EH (cell line): ENCODE data around the gene SMTNL1.

Experiments used
- DNase-seq: peaks from one replicate; pipeline ENCODE4 v3.0.0-alpha.2; 2015; ENCODE audit warnings: low read depth

The SMTNL1 gene

DNA sequence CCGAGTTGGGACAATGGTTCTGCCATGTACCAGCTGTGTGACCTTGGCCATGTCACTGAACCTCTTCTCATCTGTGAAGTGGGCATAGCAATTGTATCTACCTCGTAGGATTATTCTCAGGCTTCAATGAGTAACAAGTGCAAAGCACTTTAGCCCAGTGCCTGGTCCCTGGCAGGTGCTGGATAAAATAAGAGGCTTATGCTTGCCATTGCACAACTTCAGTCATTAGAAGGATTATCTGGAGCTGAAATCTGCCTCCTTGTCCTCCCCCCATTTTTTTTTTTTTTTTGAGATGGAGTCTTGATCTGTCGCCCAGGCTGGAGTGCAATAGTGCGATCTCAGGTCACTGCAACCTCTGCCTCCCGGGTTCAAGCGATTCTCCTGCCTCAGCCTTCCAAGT, 7.2 kb downstream of the SMTNL1 start:
- DNase-seq, result no peak

DNA sequence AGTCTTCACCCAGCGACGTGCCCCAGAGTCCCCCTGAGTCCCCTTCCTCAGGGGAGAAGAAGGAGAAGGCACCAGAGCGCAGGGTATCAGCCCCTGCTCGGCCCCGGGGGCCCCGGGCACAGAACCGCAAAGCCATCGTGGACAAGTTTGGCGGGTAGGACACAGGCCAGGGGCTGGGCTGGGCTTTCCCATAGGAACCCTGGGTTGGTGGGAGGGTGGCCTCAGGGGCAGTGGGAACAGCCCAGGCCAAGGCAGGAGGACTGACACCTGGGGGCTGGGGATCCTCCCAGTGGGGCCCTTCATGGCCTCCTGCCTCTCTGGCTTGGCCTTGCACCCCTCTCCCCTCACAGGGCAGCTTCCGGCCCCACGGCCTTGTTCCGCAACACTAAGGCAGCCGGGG, 8.5 kb downstream of the SMTNL1 start:
- DNase-seq, result no peak

DNA sequence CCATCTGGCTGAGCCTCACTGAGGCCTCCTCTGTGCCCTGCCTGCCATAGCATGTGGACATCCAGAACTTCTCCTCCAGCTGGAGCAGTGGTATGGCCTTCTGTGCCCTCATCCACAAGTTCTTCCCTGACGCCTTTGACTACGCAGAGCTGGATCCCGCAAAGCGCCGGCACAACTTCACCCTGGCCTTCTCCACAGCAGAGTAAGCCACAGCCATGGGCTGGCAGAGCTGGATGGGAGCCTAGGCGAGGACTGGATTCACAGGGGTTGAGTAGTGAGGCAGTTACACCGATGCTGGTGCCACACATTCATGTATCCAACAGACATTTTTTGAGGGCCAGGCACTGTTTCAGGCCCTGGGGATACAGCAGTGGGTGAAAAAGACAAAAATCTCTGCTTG, 9.1 kb downstream of the SMTNL1 start:
- no peak for DNase-seq

GRCh38 chr11:57546869-57547475, 9.6 kb downstream of the SMTNL1 start:
- peak; percentile 65 for DNase-seq

DNA sequence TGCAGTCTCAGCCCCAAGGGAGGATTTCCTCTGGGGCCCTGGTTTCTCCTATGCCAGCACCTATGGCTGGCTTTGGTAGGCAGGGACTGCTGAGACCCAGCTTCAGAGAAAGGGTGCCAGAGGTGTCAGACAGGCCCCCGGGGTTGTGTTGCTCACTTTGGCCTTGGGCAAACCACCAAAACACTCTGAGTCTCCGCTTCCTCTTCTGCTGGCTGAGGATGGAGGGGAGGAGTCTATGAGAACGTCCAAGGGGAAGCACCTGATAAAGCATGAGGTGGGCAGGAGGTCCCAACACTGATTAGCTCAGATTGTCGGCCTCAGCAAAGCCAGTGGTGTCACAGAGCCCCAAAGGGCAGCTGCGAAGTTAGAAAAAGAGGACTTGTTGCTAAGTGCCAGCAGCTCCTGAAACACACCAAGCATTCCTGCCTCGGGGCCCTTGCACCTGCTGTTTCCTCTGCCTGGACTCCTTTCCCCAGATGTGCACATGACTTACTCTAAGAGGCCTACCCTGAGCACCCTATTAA, 10.5 kb downstream of the SMTNL1 start:
- DNase-seq, result no peak

- no peak for DNase-seq
These were observed 12.6 kb downstream of the SMTNL1 start for GRCh38 chr11:57549983-57550382.

DNA sequence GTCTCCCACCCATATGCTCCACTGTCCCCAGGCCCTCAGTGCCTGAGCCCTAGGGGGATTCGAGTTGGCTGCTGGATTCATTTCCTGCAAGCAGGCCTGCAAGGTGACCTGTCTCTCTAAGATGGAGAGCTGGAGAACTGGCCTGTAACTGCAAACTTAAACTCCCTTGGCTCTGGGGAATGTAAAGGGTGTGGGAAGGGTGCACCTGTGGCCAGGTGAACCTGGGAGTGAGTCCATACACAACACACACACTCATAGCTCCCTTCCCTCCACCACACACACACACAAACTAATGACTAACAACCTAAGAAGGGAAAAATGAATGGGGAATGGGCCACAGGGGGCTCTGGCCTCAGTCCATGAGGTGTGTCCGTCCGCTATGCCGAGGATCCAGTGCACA, 14.5 kb downstream of the SMTNL1 start:
- no peak for DNase-seq

DNA sequence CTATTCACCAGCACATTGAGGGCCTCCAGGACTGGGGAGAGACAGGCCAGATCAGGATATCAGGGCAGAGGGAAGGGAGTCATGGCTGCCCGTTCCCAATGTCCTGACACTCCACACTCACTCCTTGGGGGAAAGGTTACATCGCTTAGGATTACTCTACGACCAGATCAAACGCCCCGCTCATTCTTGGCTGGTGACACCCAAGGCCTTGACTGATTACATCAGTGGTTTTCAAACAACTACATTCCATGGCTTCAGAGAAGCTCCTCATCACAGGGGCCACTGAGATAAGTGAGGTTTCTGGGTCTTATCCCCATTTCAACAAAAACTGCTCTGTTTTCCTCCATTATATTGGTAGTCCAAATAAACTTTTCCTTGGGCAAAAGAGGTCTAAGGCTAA, 15.1 kb downstream of the SMTNL1 start:
- no peak for DNase-seq

DNA sequence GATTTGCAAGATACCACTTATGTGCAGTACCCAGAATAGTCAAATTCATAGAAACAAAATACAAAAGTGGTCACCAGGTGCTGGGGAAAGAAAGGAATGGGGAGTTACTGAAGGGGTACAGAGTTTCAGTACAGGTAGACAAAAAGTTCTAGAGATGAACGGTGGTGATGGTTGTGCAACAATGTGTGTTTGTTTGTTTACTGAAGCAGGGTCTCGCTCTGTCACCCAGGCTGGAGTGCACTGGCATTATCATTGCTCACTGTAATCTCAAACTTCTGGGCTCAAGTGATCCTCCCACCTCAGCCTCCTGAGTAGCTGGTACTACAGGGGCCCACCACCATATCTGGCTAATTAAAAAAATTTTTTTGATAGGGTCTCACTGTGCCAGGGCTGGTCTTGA, 18.0 kb downstream of the SMTNL1 start:
- DNase-seq, result no peak

- no peak for DNase-seq
These were observed 18.6 kb downstream of the SMTNL1 start for GRCh38 chr11:57556041-57556440.

- no peak for DNase-seq
These were observed 22.8 kb downstream of the SMTNL1 start for GRCh38 chr11:57560146-57560545.

GRCh38 chr11:57562596-57562995, 25.2 kb downstream of the SMTNL1 start:
- no peak for DNase-seq

DNA sequence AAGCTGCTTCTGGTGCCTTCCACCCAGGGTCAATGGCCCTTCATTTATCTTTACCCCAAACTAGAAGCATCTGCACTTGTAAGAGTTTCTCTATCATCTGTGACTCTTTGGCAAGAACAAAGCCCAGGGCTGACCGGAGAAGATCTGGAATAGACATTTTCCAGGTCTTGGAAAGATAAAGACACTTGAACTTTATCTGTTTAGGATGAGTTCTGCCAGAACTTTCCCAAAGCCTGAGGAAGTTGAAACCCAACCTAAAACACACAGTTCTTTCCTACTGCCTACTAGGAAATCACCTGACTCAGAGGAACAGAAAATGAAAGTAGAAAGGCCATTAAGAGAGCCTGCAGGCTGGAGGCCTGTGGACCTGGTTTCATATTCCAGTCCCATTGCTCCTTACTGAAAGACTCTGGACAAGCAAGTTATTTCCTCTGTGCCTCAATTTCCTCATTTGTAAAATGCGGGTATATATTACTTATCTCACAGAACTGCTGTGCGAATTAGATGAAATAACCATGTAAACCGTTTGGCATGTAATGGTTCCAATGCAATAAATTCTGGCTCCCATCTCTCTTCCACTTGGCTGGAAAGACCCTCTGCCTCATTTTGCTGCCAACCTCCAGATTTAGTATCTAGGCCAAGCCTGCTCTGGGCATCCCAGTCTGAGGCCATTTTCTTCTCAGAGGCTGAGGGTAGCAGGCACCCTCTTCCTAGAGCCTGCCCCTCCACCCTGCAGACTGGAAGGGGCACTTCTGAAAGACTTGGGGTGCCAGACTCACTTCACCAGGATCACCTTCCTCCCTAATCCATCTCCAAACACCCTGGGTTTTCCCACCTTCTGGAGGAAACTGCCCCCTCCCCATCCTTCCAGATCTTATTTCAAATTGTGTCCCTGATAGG, 28.9 kb downstream of the SMTNL1 start:
- DNase-seq, result peak; percentile 64

- DNase-seq, result no peak
These were observed 29.6 kb downstream of the SMTNL1 start for GRCh38 chr11:57566905-57567514.

DNA sequence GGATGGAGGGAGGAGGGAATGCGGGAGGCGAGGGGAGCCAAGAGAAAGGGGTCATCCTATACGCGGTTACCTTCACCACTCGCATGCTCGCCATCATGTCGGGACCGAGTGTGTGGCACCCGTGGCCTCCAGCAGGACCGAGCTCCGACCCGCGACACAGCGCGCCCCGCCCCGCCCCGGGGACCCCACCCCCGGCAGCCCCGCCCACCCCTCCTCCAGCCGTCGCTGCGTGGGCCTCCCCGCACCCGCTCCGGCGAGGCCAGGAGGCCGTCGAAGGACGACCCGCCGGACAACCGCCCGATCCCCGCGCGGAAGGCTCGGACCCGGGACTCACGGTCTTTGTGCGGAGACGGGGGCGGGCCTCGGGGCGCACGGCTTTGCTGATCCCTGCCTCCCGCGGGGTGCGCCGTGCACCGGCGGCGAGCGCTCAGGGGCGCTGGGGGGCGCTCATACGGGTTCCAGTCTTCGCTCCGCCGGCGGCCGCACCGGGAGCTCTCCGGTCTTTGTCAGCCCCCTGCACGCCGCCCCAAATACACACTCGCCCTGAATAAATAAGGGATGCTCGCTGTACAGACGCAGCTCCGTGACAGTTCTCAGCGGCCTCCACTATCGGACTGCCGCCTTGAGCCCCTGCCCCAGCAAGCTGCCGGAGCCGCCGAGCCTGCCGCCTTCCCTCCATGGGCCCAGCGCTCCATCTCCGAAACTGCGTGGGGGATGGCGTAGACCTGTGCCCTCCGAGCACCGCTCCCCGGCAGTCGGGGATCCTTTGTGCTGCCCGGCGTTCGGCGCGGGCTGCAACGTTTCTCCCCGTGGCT, 30.3 kb downstream of the SMTNL1 start, which contains the start of gene UBE2L6:
Gene UBE2L6 (minus strand): TSS at position 158 of the 815 bp plus-strand sequence. CDS start 61 bp downstream, at position 97.
- peak; percentile 46 for DNase-seq

DNA sequence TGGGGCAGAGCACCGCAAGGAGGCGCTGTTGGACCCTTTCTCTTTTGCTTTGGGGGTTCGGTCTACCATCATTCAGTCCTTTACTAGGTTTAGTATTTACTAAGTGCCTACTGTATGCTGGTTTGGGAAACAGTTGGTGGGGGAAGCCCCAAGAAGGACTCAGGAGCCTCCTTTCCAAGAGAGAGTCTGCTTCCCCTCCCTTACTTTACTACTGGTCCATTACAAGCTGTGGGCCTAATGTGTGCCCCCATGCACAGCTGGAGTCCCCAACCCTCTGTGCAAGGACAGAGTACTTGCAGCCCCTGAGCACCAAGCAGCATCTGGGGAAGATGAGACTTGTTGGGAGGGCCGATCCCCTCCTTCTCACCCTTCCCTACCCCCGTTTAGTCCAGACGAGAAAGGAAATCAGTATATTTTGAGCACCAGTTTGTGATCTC, 31.0 kb downstream of the SMTNL1 start:
- DNase-seq, result peak; percentile 78

- no peak for DNase-seq
These were observed 34.2 kb downstream of the SMTNL1 start for GRCh38 chr11:57571606-57572005.

GRCh38 chr11:57574061-57574460, 36.7 kb downstream of the SMTNL1 start:
- no peak for DNase-seq

DNA sequence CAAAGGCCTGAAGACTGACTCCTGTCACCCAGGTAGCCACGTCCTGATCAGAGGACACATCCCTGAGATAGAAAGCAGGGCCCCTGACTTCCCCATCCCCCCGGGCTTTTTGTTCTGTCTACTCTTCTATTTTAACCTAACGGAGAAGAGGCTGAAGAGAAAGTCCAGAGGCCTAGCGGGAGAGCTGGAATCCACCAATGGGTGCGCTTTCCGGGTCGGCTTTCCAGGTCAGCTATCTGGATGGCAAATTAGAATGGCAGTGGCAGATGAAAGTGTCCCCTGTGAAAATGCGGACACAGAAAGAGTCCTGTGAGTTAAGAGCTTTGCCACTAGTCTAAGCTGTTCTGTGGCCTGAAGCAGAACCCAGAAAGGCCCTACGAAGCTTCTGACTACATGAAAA, 46.9 kb downstream of the SMTNL1 start:
- DNase-seq, result no peak

DNA sequence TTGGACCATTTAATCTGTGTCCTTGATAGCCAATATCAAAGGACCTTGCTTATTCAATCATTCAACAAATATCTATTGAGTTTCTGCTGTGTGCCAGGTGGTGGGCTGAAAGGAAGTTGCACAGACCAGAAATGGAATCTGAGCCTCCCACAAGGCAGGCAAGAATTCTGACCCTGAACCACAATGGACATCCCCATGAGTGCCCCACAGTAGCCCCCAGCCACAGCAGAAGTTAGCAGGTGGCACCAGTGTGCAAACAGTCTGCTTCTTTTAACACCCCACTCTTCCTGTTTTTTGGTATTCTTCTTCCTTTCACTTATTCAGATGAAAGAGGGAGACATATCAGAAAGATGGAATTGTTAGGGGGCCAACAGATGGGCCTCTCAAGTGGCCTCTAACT, 47.9 kb downstream of the SMTNL1 start:
- no peak for DNase-seq

DNA sequence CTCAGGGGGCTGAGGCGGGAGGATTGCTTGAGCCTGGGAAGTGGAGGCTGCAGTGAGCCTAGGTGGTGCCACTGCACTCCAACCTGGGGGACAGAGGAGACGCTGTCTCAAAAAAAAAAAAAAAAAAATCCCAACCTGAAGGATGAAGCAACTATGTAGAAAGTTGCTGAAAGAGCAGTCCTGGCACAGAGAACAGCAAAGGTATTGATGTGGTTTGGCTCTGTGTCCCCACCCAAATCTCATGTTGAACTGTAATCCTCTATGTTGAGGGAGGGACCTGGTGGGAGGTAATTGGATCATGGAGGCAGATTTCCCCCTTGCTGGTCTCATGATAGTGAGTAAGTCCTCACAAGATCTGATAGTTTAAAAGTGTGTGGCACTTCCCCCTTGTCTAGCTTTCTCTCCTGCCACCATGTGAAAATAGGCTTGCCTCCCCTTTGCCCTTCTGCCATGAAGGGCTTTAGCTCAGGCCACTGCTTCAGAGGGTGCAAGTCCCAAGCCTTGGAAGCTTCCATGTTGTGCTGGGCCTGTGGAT, 49.4 kb downstream of the SMTNL1 start:
- DNase-seq, result no peak
